ENCODE measurements around the gene TREML1.

DNA sequence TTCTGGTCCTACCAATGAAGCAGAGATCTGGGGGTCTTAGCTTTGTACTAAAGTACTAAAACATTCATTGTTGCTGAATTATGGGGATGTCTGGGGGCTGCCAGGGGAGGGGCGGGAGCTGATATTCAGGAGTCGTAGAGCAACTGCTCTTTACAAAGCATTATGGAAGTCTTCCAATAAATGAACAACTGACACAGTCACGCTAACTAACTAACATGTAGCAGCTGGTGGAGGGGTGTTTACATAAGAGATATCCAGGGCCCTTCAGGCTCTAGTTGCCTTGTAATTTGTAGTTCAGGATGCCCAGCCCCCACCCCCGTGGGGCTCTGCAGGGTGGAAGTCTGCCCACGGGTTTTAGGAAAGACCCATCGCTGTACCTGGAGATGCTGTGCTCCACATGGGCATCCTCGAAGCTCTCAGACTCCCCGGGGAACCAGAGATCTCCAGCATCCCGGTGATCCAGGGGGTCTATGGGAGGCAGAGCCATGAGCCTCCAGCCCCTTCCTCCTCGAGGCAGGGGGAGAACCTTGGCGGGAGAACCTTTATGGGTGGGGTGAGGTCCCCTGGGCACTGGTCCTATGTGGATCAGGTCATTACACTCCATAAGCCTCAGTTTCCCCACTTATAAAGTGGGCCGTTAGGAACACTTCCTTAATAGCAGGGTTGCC is 5.4 kb upstream of the TREML1 start:
- TF ChIP-seq, protein P1, sequence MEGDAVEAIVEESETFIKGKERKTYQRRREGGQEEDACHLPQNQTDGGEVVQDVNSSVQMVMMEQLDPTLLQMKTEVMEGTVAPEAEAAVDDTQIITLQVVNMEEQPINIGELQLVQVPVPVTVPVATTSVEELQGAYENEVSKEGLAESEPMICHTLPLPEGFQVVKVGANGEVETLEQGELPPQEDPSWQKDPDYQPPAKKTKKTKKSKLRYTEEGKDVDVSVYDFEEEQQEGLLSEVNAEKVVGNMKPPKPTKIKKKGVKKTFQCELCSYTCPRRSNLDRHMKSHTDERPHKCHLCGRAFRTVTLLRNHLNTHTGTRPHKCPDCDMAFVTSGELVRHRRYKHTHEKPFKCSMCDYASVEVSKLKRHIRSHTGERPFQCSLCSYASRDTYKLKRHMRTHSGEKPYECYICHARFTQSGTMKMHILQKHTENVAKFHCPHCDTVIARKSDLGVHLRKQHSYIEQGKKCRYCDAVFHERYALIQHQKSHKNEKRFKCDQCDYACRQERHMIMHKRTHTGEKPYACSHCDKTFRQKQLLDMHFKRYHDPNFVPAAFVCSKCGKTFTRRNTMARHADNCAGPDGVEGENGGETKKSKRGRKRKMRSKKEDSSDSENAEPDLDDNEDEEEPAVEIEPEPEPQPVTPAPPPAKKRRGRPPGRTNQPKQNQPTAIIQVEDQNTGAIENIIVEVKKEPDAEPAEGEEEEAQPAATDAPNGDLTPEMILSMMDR (IDR thresholded peaks at IDR 0.05): no peak
- no peak for TF ChIP-seq POLR2A (IDR thresholded peaks at IDR 0.05)

All from uterus (tissue), 2 donors.